ENCODE measurements around the gene IFI27L2.

The IFI27L2 gene

DNA sequence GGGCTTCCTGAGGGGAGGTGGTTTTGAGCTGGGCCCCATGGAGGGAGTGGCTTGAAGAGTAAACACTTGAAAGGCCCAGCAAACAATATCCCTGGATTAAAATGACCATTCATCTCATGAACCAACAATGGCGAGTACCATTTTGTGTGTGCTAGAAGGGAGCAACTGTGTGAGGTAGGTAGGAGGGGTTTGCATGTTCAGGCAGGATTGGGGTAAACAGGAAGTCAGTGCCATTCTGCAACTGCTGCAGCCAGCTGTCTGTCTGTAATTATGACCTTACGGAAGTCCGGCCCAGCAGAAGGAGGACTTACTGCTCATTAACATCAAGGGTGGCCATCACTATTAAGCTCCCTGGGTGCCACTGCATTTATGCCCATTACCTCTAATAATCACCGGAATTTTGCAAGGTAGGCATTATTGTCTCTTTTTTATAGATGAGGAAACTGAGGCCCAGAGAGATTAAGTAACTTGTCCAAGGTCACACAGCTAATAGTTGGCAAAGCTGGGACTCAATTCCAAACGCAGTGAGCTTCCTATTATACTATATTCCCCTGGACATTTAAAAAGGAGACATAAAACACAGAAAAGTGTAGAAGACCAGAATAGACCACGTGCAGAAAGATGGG is 16.6 kb upstream of the IFI27L2 start:
- no peak for FAIRE-seq

DNA sequence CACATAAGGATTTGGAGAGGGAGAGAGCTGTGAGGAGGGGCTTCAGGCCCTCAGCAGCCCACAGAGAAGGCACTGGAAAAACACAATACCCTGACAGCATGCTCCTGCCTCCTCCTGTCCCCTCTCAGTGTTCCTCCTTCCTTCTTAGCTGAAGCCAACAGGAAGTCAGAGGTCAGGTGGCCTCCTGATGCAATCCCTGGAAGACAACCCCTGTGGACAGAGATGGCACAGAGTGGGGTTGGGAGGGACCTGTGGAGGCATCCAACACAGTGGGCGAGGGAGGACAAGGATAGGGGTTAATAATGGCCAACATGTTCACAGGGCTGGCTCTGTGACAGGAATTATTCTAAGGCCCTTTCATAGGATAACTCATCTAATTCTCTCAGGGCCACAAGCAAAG is 15.4 kb upstream of the IFI27L2 start:
- FAIRE-seq = no peak

DNA sequence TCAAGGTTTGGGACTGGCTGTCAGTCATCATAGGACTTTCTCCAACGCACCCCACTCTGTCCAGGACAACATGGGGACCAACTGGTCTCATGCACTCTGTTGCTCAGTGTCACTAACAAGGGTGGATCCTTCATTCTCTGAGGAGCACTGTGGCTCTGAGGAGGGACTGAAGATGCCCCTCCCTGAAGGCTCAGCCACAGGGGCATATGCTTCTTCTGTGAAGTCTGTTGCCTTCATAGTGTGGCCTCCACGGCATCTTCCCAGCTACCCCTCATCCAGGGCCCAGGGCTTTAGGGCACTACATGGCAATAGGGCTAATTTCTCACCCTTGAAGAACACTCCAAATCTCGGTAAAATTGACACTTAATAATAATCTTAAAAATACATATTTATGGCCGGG is 14.3 kb upstream of the IFI27L2 start:
- no peak for FAIRE-seq

DNA sequence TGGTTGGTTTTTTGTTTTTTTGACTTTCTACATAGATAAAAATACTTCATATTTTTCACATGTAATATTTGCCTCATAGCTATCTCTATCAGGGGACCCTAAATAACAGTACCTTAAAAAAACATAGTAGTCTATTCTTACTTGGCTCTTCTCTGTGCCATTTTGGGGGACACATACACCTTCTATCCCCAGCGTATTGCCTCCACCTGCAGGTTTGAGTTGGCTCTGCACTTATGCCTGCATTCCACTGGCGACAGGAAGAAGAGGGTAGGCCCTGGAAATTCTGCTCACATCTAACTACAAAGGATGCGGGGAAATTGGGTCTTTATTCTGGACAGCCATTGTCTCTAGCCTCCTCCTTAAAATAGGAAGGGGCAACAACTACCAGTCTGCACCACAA is 13.8 kb upstream of the IFI27L2 start:
- FAIRE-seq = no peak

DNA sequence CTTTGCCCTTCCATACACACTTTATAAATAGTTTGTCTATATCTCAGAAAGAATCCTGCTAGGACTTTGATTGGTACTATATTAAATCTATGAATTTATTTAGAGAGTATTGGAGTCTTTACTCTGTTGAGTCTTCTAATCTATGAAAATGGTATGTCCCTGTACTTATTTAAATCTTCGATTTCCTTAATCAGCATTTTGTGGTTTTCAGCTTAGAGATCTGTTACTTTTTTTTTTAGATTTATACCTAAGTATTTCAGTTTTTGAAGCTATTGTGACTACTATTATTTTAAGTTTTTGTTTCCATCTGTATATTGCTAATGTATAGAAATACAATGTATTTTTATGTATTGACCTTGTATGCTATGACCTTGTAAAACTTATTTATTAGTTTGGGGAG is 13.4 kb upstream of the IFI27L2 start:
- FAIRE-seq = no peak

DNA sequence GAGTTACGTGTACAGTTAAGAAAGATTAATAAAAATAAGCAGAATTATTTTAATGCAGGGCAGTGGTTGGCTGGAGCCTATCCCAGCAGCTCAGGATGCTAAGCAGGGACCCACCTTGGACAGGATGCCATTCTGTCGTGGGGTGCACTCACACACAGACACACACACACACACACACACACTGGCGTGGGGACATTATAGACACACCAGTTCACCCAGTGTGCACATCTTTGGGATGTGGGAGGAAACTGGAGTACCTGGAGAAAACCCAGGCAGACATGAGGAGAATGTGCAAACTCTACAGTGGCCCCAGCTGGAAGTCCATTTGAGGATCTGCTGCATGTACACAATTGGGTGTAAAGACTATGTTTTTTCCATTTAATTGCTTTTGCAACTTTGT is 12.8 kb upstream of the IFI27L2 start:
- no peak for FAIRE-seq

DNA sequence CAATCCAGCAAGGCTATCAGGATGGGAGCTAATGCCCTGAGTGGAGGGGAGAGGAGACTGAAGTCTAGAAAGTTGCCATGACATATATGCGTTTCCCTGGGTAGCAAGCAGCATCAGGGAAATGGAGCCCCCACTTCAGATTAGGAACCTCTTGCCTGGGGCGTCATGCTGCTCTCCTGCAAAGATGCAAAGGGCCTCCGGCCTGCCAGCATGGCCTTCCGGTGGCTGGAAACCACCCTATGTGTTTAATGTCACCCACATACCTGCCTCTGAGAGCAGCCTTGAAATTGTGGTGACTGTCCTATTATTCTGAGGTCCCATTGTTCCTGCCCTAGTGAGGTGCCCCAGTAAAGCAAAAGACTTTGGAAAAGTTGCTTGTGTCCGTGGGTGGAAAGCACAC is 10.0 kb upstream of the IFI27L2 start:
- FAIRE-seq = no peak

DNA sequence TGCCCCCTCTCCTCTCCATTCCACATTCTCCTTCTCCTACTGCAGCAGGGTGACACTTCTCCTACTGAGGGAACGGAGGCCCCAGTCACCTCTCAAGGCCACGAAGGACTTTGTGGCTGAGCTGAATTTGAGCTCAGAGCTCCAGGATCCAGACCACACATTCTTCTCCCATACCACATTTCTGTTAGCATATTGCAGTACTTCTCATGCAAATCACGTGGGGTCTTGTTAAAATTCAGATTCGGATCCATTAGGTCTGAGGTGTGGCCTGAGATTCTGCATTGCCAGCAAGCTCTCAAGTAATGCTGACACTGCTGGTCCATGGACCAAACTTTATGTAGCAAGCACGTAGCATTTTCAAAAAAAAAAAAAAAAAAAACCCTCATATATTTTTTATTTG is 9.6 kb upstream of the IFI27L2 start:
- FAIRE-seq = no peak

DNA sequence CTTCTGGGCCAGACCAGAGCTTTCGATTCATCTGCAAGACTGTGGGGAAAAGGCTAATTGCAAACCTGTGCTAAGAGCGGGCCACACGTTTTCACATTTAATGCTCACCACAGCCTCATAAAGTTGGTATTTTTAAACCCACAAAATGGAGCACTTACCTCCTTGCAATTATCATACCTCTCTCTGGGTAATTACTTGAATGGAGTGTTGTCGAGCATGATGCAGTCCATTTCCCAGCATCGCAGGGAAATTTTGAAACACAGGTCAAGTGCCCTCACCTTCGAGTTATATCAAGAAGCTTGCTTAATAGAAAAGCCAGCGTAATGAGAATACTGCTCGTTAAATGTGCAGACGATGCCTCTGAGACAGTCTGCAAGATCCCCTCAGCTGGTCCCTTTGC is 8.8 kb upstream of the IFI27L2 start:
- no peak for FAIRE-seq

DNA sequence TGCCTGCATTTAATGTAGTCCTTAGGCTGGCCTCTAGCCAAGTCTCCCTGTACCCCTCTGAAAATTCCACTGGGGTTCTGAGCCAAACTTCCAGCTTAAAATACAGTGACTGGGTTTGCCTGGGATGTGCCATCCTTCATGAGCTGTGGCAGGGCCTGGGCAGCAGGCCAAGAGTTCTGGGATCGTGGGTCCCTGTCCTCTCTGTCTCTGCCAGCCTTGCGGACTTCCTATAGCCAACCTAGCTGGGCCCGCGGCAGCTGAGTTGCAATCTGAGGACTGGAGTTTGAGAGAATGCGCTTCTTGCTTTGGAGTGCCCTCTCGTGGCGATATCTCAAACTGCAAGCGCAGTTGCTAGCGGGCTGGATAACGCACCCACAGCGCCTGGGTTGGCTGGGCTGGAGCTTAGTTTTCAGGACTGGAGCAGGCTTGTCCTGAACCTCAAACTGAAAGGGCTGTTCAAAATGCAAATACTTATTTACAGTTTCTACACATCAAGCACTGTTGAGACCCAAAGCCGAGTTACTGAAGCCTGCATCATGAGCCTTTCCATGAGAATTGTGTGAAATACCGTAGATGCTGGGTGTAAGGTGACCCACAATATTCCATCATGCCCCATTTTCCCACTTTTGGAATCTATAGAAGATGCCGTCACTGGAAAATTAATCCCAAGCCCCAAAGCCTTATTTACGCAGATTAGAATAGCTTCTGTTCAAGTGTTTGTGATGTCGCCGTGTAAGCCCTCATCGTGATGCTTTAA is 7.3 kb upstream of the IFI27L2 start:
- FAIRE-seq = peak; percentile 43

DNA sequence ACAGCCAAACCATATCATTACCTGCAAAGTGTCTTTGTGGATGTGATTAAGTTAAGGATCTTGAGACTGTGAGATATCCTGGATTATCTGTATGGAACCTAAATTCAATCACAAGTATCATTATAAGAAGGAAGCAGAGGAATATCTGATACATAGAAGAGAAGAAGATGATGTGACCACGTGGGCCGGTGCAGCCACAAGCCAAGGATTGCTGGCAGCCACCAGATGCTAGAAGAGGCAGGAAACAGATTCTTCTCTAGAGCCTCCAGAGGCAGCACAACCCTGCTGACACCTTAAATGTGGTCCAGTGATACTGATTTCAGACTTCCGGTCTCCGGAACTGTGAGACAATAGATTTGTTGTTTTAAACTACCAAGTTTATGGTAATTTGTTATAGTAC is 6.1 kb upstream of the IFI27L2 start:
- FAIRE-seq = no peak

DNA sequence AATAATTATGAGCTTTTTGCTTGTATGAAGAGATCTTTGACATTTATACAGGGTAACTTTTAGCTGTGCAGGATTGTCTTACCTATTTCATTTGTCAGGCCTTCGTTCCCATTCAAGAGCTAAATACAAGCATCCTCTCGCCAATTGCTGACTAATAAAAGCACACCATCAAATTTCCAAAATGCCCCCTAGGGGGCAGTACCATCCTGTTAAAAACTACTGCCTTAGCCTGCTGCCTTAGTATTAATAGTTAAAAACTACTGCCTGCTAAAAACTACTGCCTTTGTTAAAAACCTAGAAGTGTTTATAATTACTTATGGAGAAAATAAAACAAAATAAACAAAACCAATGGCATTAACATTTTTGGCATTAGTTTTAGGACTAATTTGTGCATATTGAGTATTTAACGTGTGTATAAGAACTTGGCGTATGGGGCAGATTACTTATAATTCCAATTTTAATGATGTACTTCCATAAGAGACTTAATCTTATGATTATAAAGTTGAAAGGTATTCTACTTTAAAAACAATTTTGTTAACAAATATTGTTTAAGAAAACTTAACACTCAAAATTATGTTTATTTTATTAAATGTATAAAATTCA is 3.0 kb upstream of the IFI27L2 start:
- peak; percentile 82 for FAIRE-seq

DNA sequence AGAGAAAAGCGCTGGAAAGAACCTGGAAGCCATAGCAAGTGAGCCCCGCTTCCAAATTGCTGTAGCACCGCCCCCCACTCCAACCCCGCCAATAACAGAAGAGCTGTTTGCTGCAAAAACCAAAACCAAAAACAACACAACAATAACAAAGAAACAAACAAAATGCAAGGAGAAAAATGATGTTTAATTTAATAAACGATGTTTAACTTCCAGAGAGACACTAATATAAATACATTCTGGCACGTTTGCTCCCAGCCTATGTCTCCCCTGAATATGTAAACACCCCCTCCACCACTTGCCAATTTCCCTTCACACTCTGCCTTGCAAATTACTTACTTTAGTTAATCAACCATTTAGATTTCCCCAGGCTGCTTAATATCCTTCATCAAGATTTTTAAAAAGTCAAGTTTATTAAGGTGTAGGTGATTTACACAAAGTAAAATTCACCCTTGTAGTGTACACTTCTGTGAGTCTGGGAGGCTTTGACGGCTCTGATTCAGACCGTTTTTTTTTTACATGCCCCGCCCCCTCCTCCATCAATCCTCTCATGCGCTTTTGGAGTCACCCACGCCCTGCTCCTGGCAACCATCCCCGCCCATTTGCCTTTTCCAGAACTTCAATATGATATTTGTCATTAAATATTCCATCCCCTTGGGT is 482 bp upstream of the IFI27L2 start:
- peak; percentile 12 for FAIRE-seq

DNA sequence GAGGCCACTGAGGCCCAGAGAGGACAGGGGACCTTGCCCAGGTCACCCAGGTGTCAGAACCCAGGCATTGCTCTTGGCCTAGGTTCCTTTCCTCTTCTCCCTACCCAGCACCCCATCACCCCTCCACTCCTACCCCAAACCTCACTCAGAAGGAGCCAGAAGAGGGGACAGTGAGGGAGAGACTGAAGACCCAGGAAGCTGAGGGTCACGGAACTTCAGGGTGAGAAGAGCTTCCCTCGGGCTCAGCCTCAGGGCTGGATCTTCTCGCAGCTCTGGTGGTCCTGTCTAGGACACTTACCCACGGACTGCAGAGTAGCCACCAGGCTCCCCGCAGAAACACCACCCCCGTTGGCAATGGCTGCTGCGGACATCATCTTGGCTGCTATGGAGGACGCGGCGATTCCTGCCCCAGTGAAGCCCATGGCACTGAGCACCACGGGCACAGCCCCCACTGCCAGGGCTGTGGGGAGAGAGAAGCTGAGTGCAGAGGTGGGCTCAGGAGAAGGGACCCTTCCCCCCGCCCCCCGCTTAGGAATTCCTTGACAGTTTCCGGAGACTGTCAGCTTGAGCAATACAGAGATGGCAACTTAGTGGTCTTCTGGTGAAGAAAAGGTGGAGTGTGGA is 1.1 kb downstream of the IFI27L2 start:
- no peak for FAIRE-seq

DNA sequence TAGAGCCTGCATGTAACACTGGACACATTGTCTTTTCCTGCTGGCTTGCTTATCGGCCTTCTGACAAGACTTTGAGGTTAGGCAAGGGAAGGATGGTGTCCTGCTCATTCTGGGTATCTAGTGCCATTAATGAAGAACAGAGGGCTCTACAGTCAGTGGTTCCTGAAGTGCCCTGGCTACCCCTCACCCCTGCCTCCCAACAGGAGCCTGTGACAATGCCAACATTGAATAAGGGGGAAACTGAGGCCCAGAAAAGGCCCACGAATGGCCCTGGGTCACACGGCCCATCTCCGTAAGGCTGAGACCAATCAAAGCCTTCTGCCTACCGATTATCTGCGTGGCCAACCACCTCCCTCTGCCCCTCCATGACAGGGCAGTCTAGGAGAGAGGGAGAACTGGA is 2.1 kb downstream of the IFI27L2 start:
- FAIRE-seq = no peak

DNA sequence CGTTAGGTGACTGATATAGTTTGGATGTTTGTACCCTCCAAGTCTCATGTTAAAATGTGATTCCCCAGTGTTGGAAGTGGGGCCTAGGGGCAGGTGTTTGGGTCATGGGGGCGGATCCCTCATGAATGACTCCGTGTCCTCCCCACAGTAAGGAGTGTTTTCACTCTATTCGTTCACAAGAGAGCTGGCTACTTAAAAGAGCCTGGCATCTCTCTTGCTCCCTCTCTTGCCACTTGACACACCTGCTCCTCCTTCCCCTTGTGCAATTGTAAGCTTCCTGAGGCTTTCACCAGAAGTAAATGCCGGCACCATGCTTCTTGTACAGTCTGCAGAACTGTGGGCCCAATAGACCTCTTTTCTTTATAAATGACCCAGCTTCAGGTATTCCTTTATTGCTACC is 2.6 kb downstream of the IFI27L2 start:
- no peak for FAIRE-seq

DNA sequence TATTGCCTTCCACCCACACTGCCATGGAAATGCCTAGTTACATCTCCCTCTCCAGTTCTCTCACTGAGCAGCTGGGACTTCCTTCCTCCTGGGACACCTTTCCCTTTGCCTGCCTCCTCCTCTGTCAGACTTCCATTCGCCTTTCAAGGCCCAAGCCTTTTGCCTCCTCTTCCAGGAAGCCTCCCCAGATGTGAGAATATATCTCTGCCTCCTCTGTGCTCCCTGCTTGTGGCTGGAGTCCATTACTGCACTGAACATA is 3.1 kb downstream of the IFI27L2 start:
- no peak for FAIRE-seq

DNA sequence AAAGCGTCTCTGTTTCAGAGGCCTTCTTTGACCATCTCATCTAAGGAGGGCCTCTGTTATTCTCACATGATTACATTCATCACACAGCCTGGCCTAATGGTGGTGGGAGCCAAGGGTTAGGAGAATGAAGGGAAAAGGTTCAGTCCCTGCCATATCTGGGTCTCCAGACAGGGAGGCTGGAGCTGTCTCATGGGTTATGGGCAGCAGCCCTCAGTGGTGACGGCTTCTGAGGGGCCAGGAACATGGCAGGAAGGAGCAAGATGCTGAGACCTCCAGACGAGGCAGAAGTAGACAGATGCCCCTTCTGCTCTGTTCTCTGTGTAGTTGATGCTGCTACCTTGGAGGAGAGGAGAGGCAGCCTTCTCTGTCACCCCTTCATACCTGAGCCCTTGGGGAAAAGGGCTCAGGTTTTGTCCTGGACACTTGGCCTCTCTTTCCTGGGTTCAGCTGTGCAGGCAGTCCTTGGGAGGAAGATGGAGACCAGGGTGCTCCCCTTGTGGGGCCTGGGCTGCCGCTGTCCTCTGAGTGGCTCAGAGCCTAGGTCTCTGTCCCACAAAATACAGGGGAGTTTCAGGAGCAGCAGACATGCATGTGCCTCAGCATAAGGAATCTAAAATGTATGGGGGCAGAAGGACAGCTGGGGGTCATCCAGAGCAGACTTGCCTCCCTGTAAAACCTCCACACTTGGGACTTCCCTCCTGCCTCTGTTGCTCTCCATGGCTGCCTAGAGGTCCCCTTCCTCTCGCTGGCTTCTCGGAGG is 3.6 kb downstream of the IFI27L2 start:
- FAIRE-seq = no peak

DNA sequence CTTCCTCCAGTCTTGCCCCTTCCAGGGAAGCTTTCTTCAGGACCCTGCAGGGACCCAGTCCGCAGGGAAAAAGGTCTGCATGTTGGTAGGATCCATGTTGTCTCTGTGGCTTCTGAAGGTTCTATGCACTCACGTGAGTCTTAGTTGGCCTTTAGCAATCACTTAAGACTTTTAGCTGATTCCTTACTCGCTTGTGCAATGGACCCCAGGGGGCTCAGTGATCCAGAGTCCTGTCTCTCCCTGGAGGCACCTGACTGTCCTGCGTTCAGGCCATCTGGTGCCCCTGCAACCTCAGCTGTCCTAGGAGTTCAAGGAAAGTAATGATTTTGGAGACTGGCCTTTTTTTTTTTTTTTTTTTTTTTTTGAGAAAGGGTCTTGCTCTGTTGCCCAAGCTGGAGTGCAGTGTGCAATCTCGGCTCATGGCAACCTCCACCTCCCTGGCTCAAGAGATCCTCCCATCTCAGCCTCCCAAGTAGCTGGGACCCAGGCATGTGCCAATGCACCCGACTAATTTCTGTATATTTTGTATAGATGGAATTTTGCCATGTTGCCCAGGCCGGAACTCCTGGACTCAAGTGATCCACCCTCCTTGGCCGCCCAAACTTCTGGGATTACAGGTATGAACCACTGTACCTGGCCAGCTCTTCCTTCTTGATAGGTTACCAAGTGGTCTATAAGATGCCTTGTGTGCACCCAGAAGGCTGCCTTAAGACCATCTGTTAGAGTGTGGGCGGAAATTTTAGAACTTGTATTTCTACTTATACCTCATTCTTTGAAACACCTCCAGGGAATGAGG is 4.6 kb downstream of the IFI27L2 start:
- FAIRE-seq = no peak

DNA sequence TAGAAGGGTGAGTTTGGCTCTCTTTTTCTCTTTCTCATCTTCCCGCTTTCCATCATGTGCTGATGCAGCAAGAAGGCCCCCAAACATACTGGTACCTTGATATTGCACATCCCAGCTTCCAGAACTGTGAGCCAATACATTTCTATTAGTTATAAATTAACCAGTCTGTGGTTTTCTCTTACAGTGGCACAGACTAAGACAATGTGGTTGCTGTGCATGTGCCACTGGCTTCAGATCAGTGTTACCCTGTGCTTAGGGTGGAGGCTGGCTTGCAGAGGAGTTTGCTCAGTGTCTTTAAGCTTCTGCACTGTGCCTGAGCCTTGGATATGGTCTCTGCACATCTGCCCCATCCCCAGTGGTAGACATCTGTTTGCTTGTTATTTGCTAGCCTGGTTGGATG is 5.5 kb downstream of the IFI27L2 start:
- FAIRE-seq = no peak

DNA sequence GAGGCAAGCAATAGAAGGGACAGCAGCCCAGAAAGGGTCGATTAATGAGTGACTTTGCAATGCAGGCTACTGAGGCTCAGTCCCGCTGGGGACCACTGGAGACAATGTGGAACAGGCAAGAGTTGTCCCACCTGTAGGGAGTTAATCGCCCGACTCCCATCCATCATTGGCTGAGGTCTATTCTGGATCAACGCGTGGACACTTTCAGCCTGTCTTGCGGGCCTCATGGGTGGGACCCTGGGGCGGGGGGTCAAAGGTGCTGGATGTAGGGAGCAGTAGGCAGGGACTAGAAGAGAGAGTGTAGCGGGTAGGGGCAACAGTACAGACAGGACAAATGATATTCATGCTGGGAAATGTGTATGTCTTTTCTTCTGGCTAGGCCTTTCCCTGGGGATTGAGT is 6.1 kb downstream of the IFI27L2 start:
- no peak for FAIRE-seq

DNA sequence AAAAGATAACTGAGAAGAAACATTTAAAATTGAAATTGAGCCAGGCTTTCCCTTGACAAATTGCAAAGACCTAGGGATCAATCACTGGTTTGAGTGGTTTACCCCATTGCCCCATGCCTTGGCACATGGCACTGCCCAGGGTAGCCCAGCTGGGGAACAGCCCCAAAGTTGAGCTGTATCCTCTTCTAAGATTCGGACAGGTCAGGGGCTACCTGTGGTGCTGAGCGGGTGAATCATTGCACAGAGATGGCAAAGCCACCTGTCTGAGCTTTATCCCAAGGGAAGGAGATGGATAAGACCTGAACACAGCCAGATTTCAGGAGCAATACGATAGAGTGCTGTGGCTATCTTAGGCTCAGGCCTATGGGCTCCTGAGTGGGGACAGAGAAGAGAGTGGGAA is 7.0 kb downstream of the IFI27L2 start:
- no peak for FAIRE-seq

Measured in endometrium (tissue), 2 donors.